Prostate gland (tissue), 2 donors: ENCODE measurements around the gene CHST6.

Experiments
- POLR2A ChIP-seq: fragments of 450-650 bp; IDR thresholded peaks from one replicate; pipeline ENCODE4 v1.6.1; 2016; ENCODE audit warnings: antibody characterized with exemption, mild to moderate bottlenecking
- POLR2AphosphoS5 ChIP-seq: sonication (generic); formaldehyde crosslinking; IDR thresholded peaks from one replicate; pipeline ENCODE4 v1.6.1; 2017; ENCODE audit warnings: antibody characterized with exemption
- TF ChIP-seq, protein P1 (sequence below), 4 experiments: fragments of 200-600 bp in 2 of 4; fragments of 450-650 bp in 2 of 4; sonication (generic) in 2 of 4; IDR thresholded peaks; 1 replicate in 3 of 4; 2 replicates in 1 of 4; pipeline ENCODE4 v1.5.1; 2016 to 2019; ENCODE audit warnings: antibody characterized with exemption in 4 of 4, mild to moderate bottlenecking in 2 of 4, moderate library complexity in 2 of 4

DNA sequence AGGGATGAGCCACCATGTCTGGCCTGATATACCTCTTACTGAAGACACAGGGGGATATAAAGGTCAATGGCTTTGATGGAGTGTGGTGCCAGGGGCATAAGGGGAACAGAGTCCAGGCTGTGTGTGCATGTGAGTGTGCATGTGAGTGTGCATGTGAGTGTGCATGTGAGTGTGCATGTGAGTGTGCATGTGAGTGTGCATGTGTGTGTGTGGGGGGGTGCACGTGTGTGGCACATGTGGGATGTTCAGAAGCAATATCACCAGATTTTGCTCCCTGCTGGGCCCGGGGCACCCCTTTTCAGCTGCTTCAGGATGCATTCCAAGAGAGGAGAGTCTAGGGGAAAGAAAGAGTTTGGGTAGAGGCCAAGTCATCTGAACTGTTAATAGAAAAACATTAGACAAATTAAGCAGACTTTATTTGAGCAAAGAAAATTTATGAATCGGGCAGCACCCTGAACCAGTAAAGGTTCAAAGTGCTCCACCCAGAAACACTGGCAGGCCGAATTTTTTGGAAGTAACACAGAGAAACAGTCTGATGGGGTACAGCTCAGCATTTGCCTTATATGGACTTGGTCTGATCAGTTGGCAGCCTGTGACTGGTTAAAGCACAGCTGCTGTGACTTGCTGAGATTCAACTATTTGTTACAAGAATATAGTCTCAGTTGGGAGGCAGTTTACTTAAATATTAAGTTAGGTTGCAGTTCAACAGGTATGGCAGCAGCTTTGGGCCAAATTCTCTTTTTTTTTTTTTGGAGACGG lies 31.0 kb upstream of the CHST6 start:
- TF ChIP-seq, protein P1, sequence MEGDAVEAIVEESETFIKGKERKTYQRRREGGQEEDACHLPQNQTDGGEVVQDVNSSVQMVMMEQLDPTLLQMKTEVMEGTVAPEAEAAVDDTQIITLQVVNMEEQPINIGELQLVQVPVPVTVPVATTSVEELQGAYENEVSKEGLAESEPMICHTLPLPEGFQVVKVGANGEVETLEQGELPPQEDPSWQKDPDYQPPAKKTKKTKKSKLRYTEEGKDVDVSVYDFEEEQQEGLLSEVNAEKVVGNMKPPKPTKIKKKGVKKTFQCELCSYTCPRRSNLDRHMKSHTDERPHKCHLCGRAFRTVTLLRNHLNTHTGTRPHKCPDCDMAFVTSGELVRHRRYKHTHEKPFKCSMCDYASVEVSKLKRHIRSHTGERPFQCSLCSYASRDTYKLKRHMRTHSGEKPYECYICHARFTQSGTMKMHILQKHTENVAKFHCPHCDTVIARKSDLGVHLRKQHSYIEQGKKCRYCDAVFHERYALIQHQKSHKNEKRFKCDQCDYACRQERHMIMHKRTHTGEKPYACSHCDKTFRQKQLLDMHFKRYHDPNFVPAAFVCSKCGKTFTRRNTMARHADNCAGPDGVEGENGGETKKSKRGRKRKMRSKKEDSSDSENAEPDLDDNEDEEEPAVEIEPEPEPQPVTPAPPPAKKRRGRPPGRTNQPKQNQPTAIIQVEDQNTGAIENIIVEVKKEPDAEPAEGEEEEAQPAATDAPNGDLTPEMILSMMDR (IDR thresholded peaks at IDR 0.05) = no peak
- no peak for TF ChIP-seq POLR2A
- TF ChIP-seq POLR2AphosphoS5 = no peak
